Measurements from ENCODE around the gene GSG1.
"Not testable (repeated sequence)": the region's sequence is repeated elsewhere in the genome, so short reads cannot be mapped to it uniquely, and the experiment has no call there.

Gene GSG1

DNA sequence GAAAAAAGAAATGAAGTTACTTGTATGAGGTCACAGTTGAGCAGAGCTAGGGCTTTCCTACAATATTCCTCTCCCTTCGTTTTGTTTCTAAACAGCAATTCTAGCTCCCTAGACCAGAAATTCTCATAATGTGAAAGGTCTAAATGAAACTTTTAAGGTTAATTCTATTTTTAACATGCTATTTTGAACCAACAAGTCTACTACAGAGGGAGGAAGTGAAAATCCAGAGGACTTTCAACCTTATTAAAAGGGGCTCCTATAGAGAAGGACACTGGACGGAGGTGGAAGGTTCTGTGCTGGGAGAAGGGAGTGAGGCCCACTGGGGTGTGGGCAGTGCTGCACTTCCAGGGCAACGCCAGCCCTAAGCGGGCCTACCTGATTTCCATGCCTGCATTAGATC, 13.4 kb downstream of the GSG1 start:
- no peak for DNase-seq (ENCODE audit: low spot score)

DNA sequence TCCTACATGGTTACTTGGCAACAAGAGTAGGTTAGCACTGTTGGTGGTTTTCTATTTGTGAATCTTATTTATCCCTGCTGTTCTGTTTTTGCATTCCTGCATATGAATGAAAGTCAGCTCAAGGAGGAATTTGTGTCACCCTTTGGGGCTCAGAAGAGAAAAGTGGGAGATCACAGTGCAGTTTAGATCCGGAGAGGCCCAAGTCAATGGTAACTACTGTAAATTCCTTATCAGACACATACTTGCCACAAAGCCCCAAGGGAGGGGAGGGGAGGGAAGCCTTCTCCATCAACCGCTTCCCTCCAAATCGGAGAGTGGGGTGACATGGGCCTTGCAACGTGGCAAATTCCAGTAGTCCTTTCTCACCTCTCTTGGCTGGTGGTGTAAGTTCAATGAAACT, 15.0 kb downstream of the GSG1 start:
- DNase-seq (ENCODE audit: low spot score) = no peak

DNA sequence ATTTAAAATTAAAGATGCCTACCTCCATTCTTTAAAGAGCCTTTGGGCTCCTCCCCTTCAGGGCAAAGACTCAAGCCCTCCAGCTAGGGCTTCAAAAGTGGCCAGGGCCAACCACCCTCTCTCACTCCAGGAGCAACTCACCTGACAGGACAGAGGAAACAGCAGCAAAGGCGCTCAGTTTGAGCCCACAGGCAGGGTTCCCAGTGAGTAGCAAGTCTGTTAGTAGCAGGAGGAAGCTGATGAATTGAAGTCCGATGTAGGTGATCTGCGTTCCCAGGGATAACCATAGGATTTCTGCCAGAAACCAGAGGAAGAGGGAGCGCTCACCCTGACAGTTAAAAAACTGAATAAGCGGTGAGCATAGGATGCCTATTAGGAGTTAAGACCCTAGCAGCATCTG, 15.7 kb downstream of the GSG1 start:
- no peak for DNase-seq (ENCODE audit: low spot score)

DNA sequence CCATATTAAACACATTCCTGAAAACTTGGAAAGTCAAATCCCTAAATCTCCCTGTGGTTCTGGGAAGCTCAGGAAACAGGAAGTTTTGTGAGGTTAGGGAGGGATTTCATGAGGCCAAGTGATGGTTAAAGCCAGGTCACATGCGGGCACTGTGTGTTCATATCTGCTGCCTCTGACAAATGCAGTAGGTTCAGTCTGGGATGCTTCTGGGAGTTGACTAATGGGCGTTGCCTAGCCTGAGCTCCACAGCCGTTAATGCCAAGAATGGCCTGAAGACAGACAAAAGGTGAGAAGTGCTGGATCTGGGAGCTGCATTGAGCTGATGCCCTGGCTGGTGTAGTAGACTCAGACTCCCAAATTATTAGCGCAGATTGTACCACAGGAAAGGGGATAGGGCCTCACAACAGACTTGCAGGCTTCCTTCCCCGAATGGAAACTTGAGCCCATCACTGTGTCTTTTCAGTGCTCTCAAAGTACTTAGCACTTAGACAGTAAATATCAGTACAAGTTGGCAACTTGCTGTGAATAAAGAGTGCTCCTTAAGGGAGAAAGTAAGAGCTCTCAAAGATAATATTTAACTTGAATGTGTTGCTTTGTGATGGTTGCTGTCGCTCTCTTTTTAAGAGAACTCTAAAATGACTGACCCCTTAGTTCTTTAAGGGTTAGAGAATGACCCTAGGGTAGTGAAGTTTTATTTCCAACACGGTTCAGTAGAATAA, 17.3 kb downstream of the GSG1 start:
- DNase-seq (ENCODE audit: low spot score) = no peak

DNA sequence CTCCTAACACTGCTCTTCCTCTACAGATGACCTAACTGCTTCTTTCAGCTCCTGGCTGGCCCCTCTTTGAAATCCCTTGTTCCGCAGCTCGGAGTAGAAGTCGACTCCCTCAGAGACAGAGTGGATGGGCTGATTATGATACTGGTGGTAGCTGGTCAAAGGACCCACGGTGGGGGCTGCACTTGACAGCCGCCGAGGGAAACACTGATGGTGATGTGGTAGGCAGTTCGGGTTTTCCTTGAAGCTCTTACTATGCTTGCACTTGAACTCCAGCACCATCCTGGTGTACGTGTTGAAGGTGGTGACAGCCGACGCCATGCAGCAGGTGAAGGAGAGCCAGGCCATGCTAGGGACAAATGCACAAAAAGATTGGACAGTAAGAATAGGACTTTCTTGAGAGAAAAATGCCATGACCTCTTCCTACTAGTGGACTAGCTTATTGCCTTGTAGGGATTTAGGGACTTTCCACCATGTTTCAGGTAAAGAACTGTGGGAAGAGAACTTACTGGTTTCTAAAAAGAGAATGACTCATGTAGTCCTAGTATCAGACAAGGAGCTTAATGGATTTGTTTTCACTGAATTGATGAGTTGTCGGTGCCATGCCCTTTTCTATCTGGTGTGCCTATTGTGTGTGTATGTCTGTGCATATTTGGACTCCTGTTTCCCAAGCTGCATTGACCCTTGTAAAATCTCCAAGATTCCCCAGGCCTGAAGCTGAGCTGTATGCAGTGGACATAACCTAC, 18.4 kb downstream of the GSG1 start:
- no peak for DNase-seq (ENCODE audit: low spot score)

DNA sequence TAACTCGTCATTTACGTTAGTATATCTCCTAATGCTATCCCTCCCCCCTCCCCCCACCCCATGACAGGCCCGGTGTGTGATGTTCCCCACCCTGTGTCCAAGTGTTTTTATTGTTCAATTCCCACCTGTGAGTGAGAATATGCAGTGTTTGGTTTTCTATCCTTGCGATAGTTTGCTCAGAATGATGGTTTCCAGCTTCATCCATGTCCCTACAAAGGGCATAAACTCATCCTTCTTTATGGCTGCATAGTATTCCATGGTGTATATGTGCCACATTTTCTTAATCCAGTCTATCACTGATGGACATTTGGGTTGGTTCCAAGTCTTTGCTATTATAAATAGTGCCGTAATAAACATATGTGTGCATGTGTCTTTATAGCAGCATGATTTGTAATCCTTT, 19.8 kb downstream of the GSG1 start:
- DNase-seq (ENCODE audit: low spot score) = not testable (repeated sequence)

DNA sequence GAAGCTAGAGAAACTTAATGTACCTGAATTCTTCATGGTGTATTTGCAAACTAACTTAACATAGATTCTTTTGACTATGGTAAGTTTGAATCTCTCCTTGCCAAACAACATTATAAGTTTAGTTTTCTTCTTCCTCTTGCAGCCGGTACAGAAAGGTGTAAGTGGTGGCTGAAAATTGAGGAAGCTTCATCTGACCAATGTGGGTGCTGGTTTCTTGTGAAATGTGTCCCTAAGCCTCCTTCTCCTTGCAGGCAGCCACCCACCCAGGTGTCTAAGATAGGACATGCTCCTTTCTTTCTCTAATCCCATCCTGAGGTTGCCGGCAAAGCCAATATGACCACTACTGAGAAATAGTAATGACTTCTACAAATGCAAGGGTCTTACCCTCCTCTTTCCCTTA, 20.6 kb downstream of the GSG1 start:
- DNase-seq (ENCODE audit: low spot score) = no peak

DNA sequence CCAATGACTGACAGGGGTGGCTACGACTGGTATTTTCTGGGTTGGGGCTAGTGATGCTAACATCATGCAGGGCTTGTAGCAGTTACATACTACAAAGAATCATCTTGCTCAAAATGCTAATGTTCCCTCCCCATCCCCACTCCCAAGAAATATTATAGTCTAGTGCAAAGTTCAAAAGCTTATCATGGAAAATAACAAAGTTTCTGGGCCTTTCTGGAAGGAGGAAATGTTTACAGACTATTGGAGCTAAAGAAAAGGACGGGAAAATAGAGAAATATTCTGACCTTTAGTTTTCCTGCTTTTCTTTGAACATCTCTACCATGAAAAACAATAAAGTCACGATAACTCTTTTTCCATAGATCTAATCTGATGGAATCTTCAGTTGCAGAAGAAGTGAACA, 23.2 kb downstream of the GSG1 start:
- no peak for DNase-seq (ENCODE audit: low spot score)

DNA sequence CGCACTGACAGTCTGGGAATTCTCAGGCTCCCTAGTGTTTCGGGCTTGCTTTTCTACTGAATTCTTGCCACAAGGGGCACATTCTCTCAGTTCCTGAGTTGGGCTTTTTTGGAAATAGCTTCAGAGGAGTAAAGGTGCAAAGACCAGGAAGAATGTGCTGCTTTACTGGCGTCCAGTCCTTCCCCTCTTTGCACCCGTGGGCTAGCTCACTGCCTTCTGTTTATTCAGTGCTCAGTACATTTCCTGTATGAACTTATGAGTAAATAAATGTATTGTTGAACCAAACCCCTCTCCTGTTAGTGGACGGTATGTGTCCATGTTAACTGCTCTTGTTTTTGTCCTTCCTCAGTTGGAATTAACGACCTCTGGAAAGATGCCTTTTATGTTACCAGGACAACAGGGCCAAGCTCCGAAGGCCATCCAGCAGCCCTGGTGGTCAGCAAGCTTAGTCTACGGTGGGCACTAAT, 24.0 kb downstream of the GSG1 start:
- no peak for DNase-seq (ENCODE audit: low spot score)

DNA sequence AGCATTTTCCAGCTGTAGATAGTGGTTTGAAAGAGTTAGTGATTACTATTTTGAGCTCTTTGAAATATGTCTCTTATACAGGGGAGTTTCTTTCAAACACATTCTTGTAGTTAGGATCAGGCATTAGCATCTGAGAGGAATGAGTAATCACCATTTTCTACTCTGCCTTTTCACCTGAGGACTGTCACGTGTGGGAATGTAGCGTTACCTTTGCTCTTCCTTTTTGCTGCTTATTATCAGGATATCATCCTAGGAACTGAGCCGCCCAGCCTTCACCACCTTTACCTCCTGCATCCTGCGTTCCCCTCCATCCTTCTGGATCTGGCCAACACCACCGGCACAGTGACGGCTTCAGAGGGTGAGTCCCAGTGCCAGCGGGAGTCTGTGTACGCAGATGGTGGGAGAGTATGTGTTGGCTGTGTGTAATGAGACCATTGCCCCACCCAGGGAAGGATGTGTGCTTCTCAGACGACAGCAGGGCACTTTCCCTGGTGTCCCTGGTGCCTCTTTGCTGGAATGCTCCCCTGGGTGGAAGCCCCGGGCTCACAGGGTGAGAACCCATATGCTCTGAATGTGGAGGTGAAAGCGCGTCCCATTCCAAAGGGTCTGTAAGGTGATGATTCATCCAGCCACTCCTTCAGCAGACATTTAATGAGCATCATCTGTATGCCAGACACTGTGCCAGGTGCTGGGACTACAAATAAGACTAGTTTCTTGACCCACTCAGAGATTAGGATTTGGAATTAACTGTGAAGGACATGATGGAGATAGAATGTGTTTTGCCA, 27.5 kb downstream of the GSG1 start:
- DNase-seq (ENCODE audit: low spot score) = no peak

DNA sequence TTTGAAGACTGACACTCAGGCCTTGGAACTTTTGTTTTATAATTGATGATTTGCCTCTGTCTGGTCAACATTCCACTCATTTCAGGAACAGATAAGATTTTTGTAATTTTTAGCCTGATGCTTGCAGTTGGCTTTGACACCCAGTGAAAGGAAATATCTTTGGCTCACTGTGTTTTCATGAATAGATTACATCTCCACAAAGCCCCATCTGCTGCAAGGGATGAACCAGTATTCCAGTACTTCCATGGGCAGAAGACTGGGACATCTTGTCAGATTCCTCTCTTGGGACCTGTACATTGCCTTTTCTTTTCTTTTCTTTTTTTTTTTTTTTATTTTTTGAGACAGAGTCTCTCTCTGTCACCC, 28.4 kb downstream of the GSG1 start:
- no peak for DNase-seq (ENCODE audit: low spot score)

DNA sequence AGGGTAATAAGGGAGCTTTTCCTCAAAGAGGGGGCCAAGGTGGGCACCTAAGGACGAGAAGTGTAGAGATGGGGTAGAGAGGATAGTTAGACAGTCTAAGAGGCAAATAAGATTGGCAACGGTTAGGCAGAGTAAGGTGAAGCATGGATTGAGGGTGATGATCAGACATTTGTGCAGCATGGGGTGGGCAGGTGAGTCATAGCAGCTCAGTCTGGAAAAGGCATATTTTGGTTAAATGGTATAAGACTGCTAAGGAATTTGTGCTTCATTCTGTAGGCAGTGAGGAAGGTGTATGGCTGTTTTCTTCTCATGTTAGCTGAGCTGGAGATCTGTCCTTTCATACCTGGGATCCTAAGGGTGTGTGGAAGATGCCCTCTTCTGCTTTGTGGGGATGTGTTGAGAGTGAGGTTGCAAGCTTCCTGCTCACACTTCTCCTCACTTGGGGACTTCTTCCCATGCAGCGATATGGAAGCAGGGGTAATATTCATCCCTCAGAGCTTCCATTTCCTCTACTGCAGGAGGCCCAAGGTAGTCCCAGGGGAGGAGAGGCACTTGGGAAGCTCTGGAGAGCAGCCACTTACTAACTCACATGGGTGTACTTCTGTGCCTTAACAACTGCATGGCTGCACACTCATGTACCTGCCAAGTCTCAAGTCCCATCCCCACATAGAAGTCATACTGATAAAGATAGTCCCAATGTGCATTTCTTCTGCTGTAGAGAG, 28.9 kb downstream of the GSG1 start:
- no peak for DNase-seq (ENCODE audit: low spot score)

DNA sequence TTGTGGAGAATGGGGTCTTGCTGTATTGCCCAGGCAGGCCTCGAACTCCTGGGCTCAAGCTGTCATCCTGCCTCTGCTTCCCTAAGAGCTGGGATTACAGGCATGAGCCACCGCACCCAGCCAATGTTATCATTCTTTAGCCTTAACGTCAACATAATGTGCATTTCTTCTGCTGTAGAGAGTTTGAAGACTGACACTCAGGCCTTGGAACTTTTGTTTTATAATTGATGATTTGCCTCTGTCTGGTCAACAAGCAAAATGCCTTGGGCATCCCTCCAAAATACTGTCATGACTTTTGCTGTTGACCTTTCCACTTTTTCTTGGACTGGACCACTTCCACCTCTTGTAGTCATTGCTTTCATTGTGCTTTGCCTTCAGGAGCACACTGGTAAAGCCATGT, 30.3 kb downstream of the GSG1 start:
- DNase-seq (ENCODE audit: low spot score) = no peak

DNA sequence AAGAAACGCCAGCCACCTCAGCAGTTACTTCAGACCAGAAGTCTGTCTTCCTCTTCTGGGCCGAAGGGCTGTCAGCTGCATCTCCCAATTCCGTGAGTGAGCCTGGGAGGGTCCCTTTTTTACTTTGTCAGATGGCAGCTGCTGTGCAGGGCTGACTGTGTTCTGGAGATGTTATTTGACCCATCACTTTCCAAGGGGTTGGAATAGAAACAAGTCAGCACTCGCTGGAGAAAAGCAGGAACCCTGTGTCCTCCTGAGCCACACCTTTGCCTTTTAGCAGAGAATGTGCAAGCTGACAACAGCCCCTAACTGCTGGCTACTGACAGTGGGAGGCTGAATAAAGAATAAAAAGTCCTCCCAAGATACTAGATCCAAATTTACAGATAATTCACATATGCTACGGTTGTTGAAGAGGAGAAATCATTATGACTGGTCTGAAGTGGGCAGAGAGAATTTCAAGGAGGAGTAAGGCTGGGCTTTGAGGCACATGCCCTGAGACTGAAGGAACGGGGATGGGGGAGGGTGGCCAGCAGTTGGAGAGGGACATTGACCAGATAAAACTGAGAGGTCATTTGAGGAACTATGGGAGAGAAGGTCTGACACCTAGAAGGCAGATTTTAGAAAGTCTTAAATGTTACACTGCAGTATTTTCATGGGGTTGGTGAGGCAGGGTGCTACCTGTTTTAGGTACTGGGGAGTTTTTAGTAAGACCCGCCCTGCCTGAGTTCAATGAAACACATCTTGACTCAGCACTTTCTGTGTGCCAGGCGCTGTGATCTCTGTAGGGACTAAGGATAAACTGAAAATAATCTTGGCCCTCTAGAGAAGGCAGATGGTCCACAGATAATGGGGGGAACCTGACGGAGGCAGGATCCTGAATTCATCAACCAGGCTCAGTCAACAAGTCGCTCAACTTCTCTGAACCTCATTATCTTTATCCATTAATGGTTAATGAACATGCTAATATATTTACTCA, 31.9 kb downstream of the GSG1 start:
- DNase-seq (ENCODE audit: low spot score) = no peak

DNA sequence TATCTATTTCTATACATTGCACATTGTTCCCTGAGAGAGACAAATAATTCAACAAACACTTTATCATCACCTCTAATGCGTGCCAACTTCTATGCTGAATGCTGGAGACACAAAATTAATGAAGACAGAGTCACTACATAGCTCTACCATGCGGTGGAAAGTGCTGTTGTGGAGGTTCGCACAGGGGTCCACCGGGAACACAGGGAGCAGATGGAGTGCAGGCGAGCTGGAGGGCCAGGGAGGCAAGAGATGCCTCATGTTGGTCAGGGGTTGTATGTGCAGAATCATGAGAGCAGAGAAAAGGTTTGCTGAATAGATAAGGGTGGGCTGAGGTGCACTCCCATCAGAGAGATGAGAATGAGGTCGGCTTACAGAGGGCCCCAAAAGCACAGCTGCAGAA, 34.1 kb downstream of the GSG1 start:
- DNase-seq (ENCODE audit: low spot score) = no peak

DNA sequence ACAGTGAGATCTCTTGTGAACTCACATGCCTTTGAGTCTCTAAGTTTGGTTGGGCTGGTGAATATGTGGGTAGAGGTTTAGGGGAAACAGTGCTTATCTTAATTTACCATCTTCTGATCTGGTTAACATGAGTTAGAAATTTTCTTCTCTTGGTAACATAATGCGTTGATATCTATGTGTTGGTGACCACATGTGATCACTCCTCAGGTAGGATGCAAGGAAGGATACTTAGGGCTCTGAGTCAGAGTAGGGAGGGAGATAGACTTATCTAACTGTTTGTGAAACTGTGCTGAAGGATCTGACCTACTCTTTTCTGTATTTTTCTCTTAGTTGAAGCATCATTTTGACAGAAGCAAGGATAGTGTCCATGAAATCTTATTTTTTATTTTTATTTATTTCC, 36.1 kb downstream of the GSG1 start:
- no peak for DNase-seq (ENCODE audit: low spot score)

DNA sequence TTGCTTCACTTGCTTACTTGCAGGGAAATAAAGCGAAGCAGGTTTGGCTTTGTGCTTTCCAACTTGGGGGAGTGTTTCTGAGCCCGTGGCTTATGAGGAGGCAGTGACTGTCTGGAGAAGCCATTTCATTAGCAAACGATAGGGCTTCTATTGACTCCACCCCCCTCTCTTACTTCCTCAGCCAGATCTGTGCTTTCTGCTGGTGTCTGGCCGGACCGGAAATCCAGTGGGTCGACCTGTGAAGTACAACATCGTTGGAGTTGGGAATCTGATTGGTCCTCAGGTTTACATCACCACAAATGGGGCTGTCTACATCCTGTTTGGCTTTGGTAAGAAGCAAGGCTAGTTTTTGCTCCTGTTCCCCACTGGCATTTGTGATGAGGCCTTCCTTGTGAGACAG, 37.0 kb downstream of the GSG1 start:
- no peak for DNase-seq (ENCODE audit: low spot score)

DNA sequence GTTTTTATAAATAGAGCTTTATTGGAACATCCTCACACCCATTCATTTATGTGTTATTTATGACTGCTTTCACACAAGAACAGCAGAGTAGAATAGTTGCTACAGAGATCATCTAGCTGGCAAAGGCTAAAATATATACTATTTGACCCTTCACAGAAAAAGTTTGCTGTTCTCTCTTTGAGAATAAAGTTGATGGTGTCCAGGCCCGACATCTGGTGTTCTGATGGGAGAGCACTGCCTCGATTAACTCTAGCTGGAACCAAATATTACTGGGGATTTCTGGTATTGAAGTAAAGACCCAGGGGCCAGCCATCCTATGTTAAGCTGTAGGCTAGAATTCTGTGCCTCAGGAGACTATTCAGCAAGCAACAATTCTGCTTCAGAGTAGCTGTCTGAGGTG, 37.5 kb downstream of the GSG1 start:
- DNase-seq (ENCODE audit: low spot score) = no peak

DNA sequence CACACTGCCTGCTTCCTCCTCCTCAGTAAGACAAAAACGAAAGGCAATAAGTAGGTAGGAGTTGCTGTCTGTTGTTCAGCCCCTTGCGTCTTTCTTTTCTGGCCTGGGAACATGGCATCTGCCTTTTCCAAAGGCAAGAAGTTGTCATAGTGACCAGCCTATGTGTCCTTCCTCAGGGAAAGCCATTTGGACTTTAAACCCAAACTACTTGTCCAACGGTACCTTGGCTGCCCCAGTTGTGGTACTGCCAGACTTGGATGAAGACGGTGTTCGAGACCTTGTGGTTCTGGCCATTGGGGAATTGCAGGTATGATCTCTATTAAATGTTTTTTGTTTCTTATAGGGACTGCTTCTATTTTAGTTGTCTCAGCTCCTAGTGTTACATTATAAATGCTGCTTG, 40.8 kb downstream of the GSG1 start:
- DNase-seq (ENCODE audit: low spot score) = peak; percentile 46

DNA sequence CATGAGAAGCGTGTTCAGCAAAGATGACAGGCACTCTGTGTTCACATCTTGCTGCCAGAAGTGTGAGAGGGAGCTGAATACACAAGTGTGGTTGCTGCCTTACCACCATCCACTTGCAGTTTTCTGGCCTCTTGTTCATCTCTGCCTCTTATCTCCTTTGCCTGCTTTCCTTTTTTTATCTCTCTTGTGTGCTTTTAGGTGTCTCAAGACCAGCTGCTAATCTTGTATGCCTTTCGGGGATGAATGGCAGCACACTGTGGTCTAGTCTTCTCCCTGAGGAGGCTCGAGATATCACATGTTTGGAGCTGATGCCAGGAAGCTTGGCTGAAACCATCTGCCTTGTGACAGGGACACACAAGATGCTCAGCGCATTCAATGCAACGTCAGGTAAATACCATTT, 42.1 kb downstream of the GSG1 start:
- DNase-seq (ENCODE audit: low spot score) = no peak

DNA sequence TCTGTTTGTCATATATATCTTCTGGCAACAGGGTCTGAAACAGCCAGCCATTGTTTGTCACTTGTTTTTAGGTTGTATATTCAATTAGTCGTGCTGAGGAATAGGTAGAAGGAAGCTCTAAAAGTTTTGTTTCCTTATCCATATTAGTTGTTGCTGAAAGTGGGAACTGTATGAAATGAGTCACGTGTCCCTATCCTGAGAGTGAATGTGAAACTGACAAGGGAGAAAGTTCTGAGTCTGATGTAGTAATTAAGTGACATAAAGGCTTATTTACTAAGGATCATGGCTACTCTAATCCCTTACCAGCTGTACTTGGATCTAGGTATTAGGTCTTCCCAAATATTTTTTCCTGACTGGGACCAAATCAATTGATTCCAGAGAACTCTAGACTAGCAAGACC, 42.9 kb downstream of the GSG1 start:
- DNase-seq (ENCODE audit: low spot score) = no peak
